ENCODE data around the gene ENAH.

ENAH gene

GRCh38 chr1:225477296-225477911, 175.5 kb downstream of the ENAH start:
- H2AFZ ChIP-seq (ENCODE audit: low read depth, low read length, severe bottlenecking) = no peak overlapping the region
- H3K79me2 ChIP-seq (ENCODE audit: insufficient read depth, low read length) = no peaks in the 10 kb centered on the region
- H3K4me3 ChIP-seq (ENCODE audit: insufficient read depth, low read length, poor library complexity, severe bottlenecking) = no peak overlapping the region
- TF ChIP-seq EZH2phosphoT487 (conservative IDR thresholded peaks at IDR 0.05; ENCODE audit: low read length) = no peak
- TF ChIP-seq CTCF (IDR thresholded peaks at IDR 0.05; ENCODE audit: insufficient read depth, low read length, poor library complexity, severe bottlenecking) = no peak
- H3K9me2 ChIP-seq (replicated peaks; ENCODE audit: insufficient read depth, low read length) = no peaks in the 10 kb centered on the region
- H3K9me3 ChIP-seq (ENCODE audit: insufficient read depth, low read length) = no peaks in the 10 kb centered on the region
- H3K9ac ChIP-seq (ENCODE audit: low read length) = no peak overlapping the region
- H3K36me3 ChIP-seq (ENCODE audit: low read length) = no peaks in the 10 kb centered on the region
- H3K4me2 ChIP-seq (ENCODE audit: low read depth, low read length, poor library complexity, severe bottlenecking) = no peak overlapping the region
- no peaks in the 10 kb centered on the region for H4K20me1 ChIP-seq (ENCODE audit: low read depth, low read length)
- H3F3A ChIP-seq (ENCODE audit: insufficient read depth) = peaks cover 16% of the 10 kb centered on the region; the same call in 1 of the 2 replicates
- H3K27me3 ChIP-seq (ENCODE audit: low read length) = no peaks in the 10 kb centered on the region
- H3K27ac ChIP-seq (ENCODE audit: low read depth, low read length) = no peak overlapping the region

GRCh38 chr1:225476538-225476988, 176.4 kb downstream of the ENAH start:
- Histone ChIP-seq H3K9me3 (ENCODE audit: insufficient read depth, low read length) (no peaks in the 10 kb centered on the region), H3K27me3 (ENCODE audit: low read length) (no peaks in the 10 kb centered on the region), H3K27ac (ENCODE audit: low read depth, low read length) (no peak overlapping the region), H3K4me2 (ENCODE audit: low read depth, low read length, poor library complexity, severe bottlenecking) (no peak overlapping the region), H4K20me1 (ENCODE audit: low read depth, low read length) (no peaks in the 10 kb centered on the region), H3K9me2 (replicated peaks; ENCODE audit: insufficient read depth, low read length) (no peaks in the 10 kb centered on the region), H3K4me3 (ENCODE audit: insufficient read depth, low read length, poor library complexity, severe bottlenecking) (no peak overlapping the region), H3K36me3 (ENCODE audit: low read length) (no peaks in the 10 kb centered on the region), H3F3A (ENCODE audit: insufficient read depth) (peaks cover 10% of the 10 kb centered on the region; the same call in 1 of the 2 replicates), H3K9ac (ENCODE audit: low read length) (no peak overlapping the region), H2AFZ (ENCODE audit: low read depth, low read length, severe bottlenecking) (no peak overlapping the region), H3K79me2 (ENCODE audit: insufficient read depth, low read length) (no peaks in the 10 kb centered on the region)
- TF ChIP-seq CTCF (IDR thresholded peaks at IDR 0.05; ENCODE audit: insufficient read depth, low read length, poor library complexity, severe bottlenecking) = no peak
- no peak for TF ChIP-seq EZH2phosphoT487 (conservative IDR thresholded peaks at IDR 0.05; ENCODE audit: low read length)

GRCh38 chr1:225476100-225476511, 176.8 kb downstream of the ENAH start:
- Histone ChIP-seq H3K79me2 (ENCODE audit: insufficient read depth, low read length) (no peaks in the 10 kb centered on the region), H3K4me3 (ENCODE audit: insufficient read depth, low read length, poor library complexity, severe bottlenecking) (no peak overlapping the region), H4K20me1 (ENCODE audit: low read depth, low read length) (no peaks in the 10 kb centered on the region), H3K9ac (ENCODE audit: low read length) (no peak overlapping the region), H3K27ac (ENCODE audit: low read depth, low read length) (no peak overlapping the region), H2AFZ (ENCODE audit: low read depth, low read length, severe bottlenecking) (no peak overlapping the region), H3K27me3 (ENCODE audit: low read length) (no peaks in the 10 kb centered on the region), H3F3A (ENCODE audit: insufficient read depth) (peaks cover 6% of the 10 kb centered on the region; the same call in 1 of the 2 replicates), H3K4me2 (ENCODE audit: low read depth, low read length, poor library complexity, severe bottlenecking) (no peak overlapping the region), H3K36me3 (ENCODE audit: low read length) (no peaks in the 10 kb centered on the region), H3K9me2 (replicated peaks; ENCODE audit: insufficient read depth, low read length) (no peaks in the 10 kb centered on the region), H3K9me3 (ENCODE audit: insufficient read depth, low read length) (no peaks in the 10 kb centered on the region)
- TF ChIP-seq CTCF (IDR thresholded peaks at IDR 0.05; ENCODE audit: insufficient read depth, low read length, poor library complexity, severe bottlenecking) = no peak
- no peak for TF ChIP-seq EZH2phosphoT487 (conservative IDR thresholded peaks at IDR 0.05; ENCODE audit: low read length)
